DOHH2 (cell line): Measurements from ENCODE around the gene GDE1.

ENCODE experiments used
- H3F3A ChIP-seq: fragments of 200-600 bp; sonication (generic), shearing (Covaris generic); 2 replicates; pipeline ENCODE4 v1.6.0; 2016; ENCODE audit warnings: antibody characterized with exemption, mild to moderate bottlenecking; ENCODE audit not compliant: control insufficient read depth, insufficient read depth
- H3K27ac ChIP-seq: fragments of 200-600 bp; sonication (generic); 2 replicates; pipeline ENCODE4 v1.5.1; 2014; ENCODE audit warnings: low read depth, mild to moderate bottlenecking, low read length, moderate library complexity
- H3K27me3 ChIP-seq: fragments of 200-600 bp; sonication (generic); 2 replicates; pipeline ENCODE4 v1.6.1; 2014; ENCODE audit warnings: mild to moderate bottlenecking, low read length, mixed read lengths; ENCODE audit not compliant: control insufficient read depth
- H3K36me3 ChIP-seq: fragments of 200-600 bp; sonication (generic); 2 replicates; pipeline ENCODE4 v1.6.1; 2014; ENCODE audit warnings: mild to moderate bottlenecking, low read length, moderate library complexity, mixed read lengths; ENCODE audit not compliant: control insufficient read depth
- H3K4me1 ChIP-seq: fragments of 200-600 bp; sonication (generic); 2 replicates; pipeline ENCODE4 v1.6.1; 2014; ENCODE audit warnings: mild to moderate bottlenecking, low read length, mixed read lengths; ENCODE audit not compliant: control insufficient read depth
- H3K4me2 ChIP-seq: fragments of 200-600 bp; sonication (generic); 2 replicates; pipeline ENCODE4 v1.6.0; 2014; ENCODE audit warnings: mild to moderate bottlenecking, low read length, moderate library complexity
- H3K4me3 ChIP-seq: fragments of 200-600 bp; sonication (generic); 2 replicates; pipeline ENCODE4 v1.5.1; 2014; ENCODE audit warnings: mild to moderate bottlenecking, low read length, mixed read lengths
- H3K79me2 ChIP-seq: fragments of 200-600 bp; sonication (generic); 2 replicates; pipeline ENCODE4 v1.6.1; 2014; ENCODE audit warnings: mild to moderate bottlenecking, low read length, mixed read lengths; ENCODE audit not compliant: control insufficient read depth
- H3K9me2 ChIP-seq: fragments of 200-600 bp; sonication (generic); replicated peaks from 2 replicates; pipeline ENCODE4 v1.6.1; 2014; ENCODE audit warnings: mild to moderate bottlenecking, low read length, mixed read lengths; ENCODE audit not compliant: control insufficient read depth
- H3K9me3 ChIP-seq: fragments of 200-600 bp; sonication (generic); 2 replicates; pipeline ENCODE4 v1.6.1; 2014; ENCODE audit warnings: antibody characterized with exemption, low read length, mixed read lengths; ENCODE audit not compliant: control insufficient read depth, insufficient read depth
- H4K20me1 ChIP-seq: fragments of 200-600 bp; sonication (generic); 2 replicates; pipeline ENCODE4 v1.6.0; 2014; ENCODE audit warnings: low read depth, mild to moderate bottlenecking, antibody characterized with exemption, low read length, moderate library complexity; ENCODE audit not compliant: control insufficient read depth, insufficient read depth
- CTCF ChIP-seq: fragments of 200-600 bp; sonication (generic); IDR thresholded peaks from one replicate; pipeline ENCODE4 v1.5.1; 2014; ENCODE audit warnings: antibody characterized with exemption, mild to moderate bottlenecking, low read depth, low read length; ENCODE audit not compliant: poor library complexity, severe bottlenecking
- EZH2phosphoT487 ChIP-seq: fragments of 200-600 bp; sonication (generic); IDR thresholded peaks from 2 replicates; pipeline ENCODE4 v1.6.1; 2017; ENCODE audit warnings: borderline replicate concordance, mild to moderate bottlenecking, antibody characterized with exemption, low read length, moderate library complexity, mixed read lengths

Gene GDE1

GRCh38 chr16:19523559-19524355, 1.9 kb upstream of the GDE1 start, which contains the start of gene CCP110:
Gene CCP110 (plus strand): TSS chr16:19523942. CDS start chr16:19527882, 3,940 bp downstream.
- no peak for TF ChIP-seq EZH2phosphoT487
- no peak for TF ChIP-seq CTCF
- H3F3A ChIP-seq, result peaks cover 7% of the 10 kb centered on the region
- H3K4me3 ChIP-seq, result peak within 1 kb of the TSS; percentile 97
- peaks cover 40% of the 10 kb centered on the region for H3K36me3 ChIP-seq
- peaks cover 55% of the 10 kb centered on the region for H3K4me1 ChIP-seq
- peak within 1 kb of the TSS; percentile 46 for H3K27ac ChIP-seq
- H3K79me2 ChIP-seq, result peaks cover 74% of the 10 kb centered on the region
- peak within 1 kb of the TSS; percentile 94 for H3K4me2 ChIP-seq
- no peaks in the 10 kb centered on the region for H3K9me2 ChIP-seq
- no peaks in the 10 kb centered on the region for H3K27me3 ChIP-seq
- H4K20me1 ChIP-seq, result no peaks in the 10 kb centered on the region; the same call in 1 of the 2 replicates
- no peaks in the 10 kb centered on the region for H3K9me3 ChIP-seq

- Histone ChIP-seq H3K4me2 (peak overlapping the region; percentile 94), H3K27ac (peak overlapping the region; percentile 46)
- TF ChIP-seq CTCF (no peak), EZH2phosphoT487 (no peak)
These were observed 1.3 kb upstream of the GDE1 start for GRCh38 chr16:19523184-19523558.

GRCh38 chr16:19522760-19523159, 862 bp upstream of the GDE1 start:
- no peak for TF ChIP-seq CTCF
- no peaks in the 10 kb centered on the region for H3K27me3 ChIP-seq
- peaks cover 37% of the 10 kb centered on the region for H3K36me3 ChIP-seq
- peaks cover 7% of the 10 kb centered on the region for H3F3A ChIP-seq
- peaks cover 59% of the 10 kb centered on the region for H3K4me1 ChIP-seq
- H3K27ac ChIP-seq, result peak overlapping the region; percentile 46
- peak overlapping the region; percentile 94 for H3K4me2 ChIP-seq
- peaks cover 72% of the 10 kb centered on the region for H3K79me2 ChIP-seq
- no peaks in the 10 kb centered on the region for H3K9me2 ChIP-seq
- H4K20me1 ChIP-seq, result no peaks in the 10 kb centered on the region; the same call in 1 of the 2 replicates
- H3K9me3 ChIP-seq, result no peaks in the 10 kb centered on the region
- H3K4me3 ChIP-seq, result peak overlapping the region; percentile 97

More at GRCh38 chr16:19523184-19523558, 1.3 kb upstream of the GDE1 start:
- Histone ChIP-seq H3K79me2 (peaks cover 74% of the 10 kb centered on the region), H4K20me1 (no peaks in the 10 kb centered on the region; the same call in 1 of the 2 replicates), H3K9me2 (no peaks in the 10 kb centered on the region), H3K27me3 (no peaks in the 10 kb centered on the region), H3K9me3 (no peaks in the 10 kb centered on the region), H3F3A (peaks cover 7% of the 10 kb centered on the region), H3K4me3 (peak overlapping the region; percentile 97), H3K4me1 (peaks cover 59% of the 10 kb centered on the region), H3K36me3 (peaks cover 40% of the 10 kb centered on the region)
